HG03280 (cell line): ENCODE data around the gene LPAR1.

Source experiments
- ATAC-seq: cut with Tn5 transposase; IDR thresholded peaks from one replicate; pipeline ENCODE4 v1.9.1; 2021; ENCODE audit warnings: mild to moderate bottlenecking, moderate library complexity; ENCODE audit not compliant: unreplicated experiment

Gene LPAR1

GRCh38 chr9:111003182-111003581, 35.1 kb downstream of the LPAR1 start:
- no peak for ATAC-seq

DNA sequence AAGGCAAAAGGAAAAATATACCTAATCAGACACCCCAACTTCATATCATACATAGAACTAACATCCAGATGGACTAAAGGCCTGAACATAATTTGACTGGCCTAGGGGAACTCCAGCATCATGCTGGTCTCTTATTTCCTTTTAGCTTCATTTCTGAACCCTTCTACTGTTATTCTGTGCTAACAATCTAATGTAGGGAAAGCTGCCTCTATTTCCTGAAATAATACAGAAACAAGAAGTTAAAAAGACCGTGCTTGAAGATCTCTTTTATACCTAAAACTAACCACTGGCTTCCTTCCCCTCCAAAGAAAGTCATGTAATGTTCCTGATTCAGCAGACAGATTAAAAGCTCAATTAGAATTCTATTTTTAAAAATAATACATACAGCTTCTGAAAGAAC, 36.7 kb downstream of the LPAR1 start:
- ATAC-seq, result no peak

DNA sequence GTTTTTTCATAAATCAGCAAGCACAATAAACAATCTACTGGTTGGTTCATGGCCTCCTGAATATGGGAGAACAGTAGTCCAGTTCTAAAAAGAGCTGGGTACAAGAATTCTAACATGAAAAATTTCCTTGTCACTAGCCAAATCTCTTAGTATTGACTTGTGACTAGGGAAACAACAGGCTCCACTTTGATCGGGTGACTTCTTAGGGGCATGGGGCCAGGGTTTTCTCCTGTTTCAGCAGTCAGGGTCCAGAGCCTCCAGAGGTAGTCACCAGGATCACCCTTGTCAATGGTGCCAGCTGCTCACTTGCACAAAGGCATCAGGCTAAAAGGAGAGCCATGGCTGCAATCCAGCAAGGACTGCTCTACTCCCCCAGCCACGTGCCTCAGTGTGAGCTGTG, 38.1 kb downstream of the LPAR1 start:
- ATAC-seq, result no peak

DNA sequence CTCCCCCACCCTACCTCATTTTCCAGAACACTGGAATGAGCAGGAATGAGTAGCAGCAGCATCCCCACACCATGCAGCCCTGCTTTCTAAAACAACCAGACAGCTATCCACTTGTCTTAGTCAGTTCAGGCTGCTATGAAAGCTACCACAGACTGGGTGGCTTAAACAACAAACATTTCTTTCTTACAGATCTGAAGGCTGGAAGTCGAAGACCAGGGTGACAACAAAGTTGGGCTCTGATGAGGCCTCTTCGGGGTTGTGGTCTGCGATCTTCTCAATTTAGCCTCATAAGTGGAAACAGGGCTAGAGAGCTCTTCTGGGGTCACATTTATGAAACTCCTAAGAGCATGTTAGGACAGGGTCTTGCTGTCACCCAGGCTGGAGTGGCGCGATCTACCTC, 38.9 kb downstream of the LPAR1 start:
- no peak for ATAC-seq

GRCh38 chr9:110997847-110998246, 40.4 kb downstream of the LPAR1 start:
- no peak for ATAC-seq

GRCh38 chr9:110996436-110997220, 41.6 kb downstream of the LPAR1 start:
- no peak for ATAC-seq

GRCh38 chr9:110995420-110996340, 42.6 kb downstream of the LPAR1 start:
- no peak for ATAC-seq

GRCh38 chr9:110994771-110995241, 43.5 kb downstream of the LPAR1 start:
- no peak for ATAC-seq

- ATAC-seq, result no peak
Measured at GRCh38 chr9:110990481-110990880, 47.8 kb downstream of the LPAR1 start.

DNA sequence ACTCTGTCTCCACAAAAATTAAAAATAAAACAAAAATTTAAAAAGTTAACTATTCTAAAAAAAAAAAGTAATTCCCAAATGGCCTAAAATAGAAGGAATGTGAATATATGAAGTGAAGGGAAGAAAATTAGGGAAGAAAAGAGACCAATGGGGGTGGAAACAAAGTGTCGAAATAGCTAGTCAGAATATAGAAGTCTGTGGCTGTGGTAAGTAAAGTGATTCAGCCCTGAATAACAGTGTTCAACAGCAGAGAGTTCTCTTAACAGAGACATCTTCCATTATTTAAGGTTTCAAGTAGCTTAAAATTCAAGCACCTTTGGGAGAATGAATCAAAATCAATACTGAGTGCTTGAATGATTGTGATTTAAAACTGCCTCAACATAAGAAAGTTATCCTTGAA, 51.7 kb downstream of the LPAR1 start:
- no peak for ATAC-seq

- ATAC-seq, result no peak
Measured at GRCh38 chr9:110984890-110985437, 53.3 kb downstream of the LPAR1 start.

- no peak for ATAC-seq
Measured at GRCh38 chr9:110980261-110980660, 58.0 kb downstream of the LPAR1 start.

- no peak for ATAC-seq
Measured at GRCh38 chr9:110979636-110980035, 58.6 kb downstream of the LPAR1 start.

- no peak for ATAC-seq
Measured at GRCh38 chr9:110978516-110978915, 59.8 kb downstream of the LPAR1 start.

- ATAC-seq, result no peak
Measured at GRCh38 chr9:110977259-110977709, 61.0 kb downstream of the LPAR1 start.

- no peak for ATAC-seq
Measured at GRCh38 chr9:110975969-110976368, 62.3 kb downstream of the LPAR1 start.

GRCh38 chr9:110975278-110975677, 63.0 kb downstream of the LPAR1 start:
- no peak for ATAC-seq

GRCh38 chr9:110971705-110972104, 66.6 kb downstream of the LPAR1 start:
- no peak for ATAC-seq

GRCh38 chr9:110971234-110971633, 67.0 kb downstream of the LPAR1 start:
- ATAC-seq, result no peak

DNA sequence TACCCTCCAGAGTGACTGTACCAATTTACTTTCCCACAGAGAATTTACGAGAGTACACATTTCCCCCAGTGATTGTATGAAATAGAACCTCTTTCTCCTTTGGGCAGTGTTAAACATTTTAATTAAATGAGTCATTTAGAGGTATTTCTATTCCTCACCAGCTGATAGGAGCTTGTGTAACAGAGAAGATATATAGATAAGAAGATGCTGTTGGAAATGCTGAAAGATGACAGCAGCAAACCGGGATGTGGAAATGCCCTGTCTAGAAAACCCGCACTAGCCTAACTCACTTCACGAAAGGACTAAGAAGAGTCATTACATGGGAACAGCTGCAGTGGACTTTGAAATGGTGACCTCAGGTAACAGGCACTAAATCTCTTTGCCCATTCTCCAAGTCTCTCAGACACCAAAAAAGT, 68.3 kb downstream of the LPAR1 start:
- no peak for ATAC-seq

GRCh38 chr9:110968096-110968495, 70.2 kb downstream of the LPAR1 start:
- ATAC-seq, result no peak
